Measurements from ENCODE around the gene PPM1F.

PPM1F gene

GRCh38 chr22:21951062-21951461 lies 1.6 kb downstream of the PPM1F start:
- H3K9ac ChIP-seq (ENCODE audit: low read depth, low read length) = no peak overlapping the region
- no peak overlapping the region for H3K4me3 ChIP-seq (ENCODE audit: low read depth, low read length)
- no peaks in the 10 kb centered on the region for H3K36me3 ChIP-seq (ENCODE audit: control insufficient read depth, insufficient read depth, low read length)
- peaks cover 8% of the 10 kb centered on the region for H3K27me3 ChIP-seq (ENCODE audit: control insufficient read depth, insufficient read depth, low read length)
- H3K9me3 ChIP-seq (ENCODE audit: control insufficient read depth, insufficient read depth, low read length) = no peaks in the 10 kb centered on the region
- H3K4me1 ChIP-seq (ENCODE audit: control insufficient read depth, insufficient read depth, low read length) = peaks cover 4% of the 10 kb centered on the region

DNA sequence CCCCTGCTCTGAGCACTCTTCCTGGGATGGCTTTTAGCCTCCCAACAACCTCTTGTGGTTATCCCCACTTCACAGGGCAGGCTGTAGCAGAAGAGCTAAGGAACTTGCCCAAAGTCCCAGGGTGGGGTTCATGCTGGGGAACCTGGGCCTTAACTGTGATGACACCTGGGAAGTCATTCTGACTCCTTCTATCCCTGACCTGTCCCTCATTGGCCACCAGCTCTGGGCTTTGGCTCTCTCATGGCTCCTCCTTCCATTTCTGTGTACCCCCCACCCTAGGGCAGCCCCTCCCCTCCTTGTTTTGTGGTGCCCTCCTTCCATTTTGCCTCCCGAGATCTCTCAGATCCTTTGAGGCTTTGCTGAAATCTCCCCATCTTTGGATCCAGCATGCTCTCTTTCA lies 2.7 kb downstream of the PPM1F start:
- no peak overlapping the region for H3K9ac ChIP-seq (ENCODE audit: low read depth, low read length)
- H3K27me3 ChIP-seq (ENCODE audit: control insufficient read depth, insufficient read depth, low read length) = peaks cover 8% of the 10 kb centered on the region
- no peaks in the 10 kb centered on the region for H3K9me3 ChIP-seq (ENCODE audit: control insufficient read depth, insufficient read depth, low read length)
- no peak overlapping the region for H3K4me3 ChIP-seq (ENCODE audit: low read depth, low read length)
- peaks cover 4% of the 10 kb centered on the region for H3K4me1 ChIP-seq (ENCODE audit: control insufficient read depth, insufficient read depth, low read length)
- peaks cover 6% of the 10 kb centered on the region for H3K36me3 ChIP-seq (ENCODE audit: control insufficient read depth, insufficient read depth, low read length)

DNA sequence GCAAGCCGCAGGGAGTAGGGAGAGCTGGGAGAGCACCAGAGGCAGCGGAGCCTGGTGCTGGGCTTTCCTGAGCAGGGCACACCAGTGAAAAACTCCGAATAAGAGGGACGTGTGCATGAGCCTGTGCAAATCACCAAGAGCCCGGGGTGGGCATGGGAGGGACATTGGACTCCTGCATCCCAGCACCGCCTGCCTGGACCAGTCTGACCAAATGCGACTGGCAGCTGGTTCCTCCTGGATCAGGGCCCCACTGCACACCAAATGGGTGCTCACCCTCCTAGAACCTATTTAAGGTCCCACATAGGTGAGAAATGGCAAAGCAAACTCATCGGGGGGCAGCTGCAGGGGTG lies 3.1 kb downstream of the PPM1F start:
- no peak overlapping the region for H3K4me3 ChIP-seq (ENCODE audit: low read depth, low read length)
- peaks cover 4% of the 10 kb centered on the region for H3K4me1 ChIP-seq (ENCODE audit: control insufficient read depth, insufficient read depth, low read length)
- peaks cover 9% of the 10 kb centered on the region for H3K36me3 ChIP-seq (ENCODE audit: control insufficient read depth, insufficient read depth, low read length)
- peaks cover 8% of the 10 kb centered on the region for H3K27me3 ChIP-seq (ENCODE audit: control insufficient read depth, insufficient read depth, low read length)
- H3K9ac ChIP-seq (ENCODE audit: low read depth, low read length) = no peak overlapping the region
- no peaks in the 10 kb centered on the region for H3K9me3 ChIP-seq (ENCODE audit: control insufficient read depth, insufficient read depth, low read length)

DNA sequence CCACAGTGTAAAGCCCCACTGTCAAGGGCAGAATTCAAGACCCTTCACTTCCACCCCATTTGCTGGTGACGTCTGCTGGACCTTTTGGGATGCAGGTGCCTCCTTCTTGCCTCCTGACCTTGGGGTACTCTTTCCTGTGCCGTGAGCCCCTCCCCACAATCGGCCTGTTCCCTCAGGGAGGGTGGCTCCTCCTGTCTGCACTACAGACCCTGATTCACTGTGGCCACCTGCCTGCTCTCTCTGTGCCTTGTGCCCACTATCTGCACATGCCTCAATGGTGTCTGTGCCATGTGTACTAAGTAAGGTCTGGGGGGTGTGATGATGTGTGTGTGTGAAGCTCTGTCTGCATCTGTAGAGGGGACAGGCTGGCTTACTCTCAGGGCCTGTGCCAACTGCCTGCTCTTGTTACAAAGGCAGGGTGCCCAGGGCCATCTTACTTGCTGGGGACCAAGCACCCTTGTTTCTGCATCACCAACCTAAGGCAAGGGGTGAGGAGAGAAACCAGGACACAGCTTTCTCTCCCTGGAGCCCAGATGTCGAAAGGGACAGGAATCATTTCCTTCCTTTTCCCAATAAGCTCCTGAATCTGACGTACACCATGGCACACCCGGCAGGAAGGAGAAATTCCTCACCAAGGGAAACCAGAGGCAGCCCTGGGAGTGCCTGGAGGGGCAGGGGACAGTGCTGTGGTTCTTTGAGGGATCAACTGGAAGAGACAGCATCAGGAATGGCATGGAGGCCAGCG lies 3.7 kb downstream of the PPM1F start:
- Histone ChIP-seq H3K9ac (ENCODE audit: low read depth, low read length) (no peak overlapping the region), H3K9me3 (ENCODE audit: control insufficient read depth, insufficient read depth, low read length) (no peaks in the 10 kb centered on the region), H3K4me1 (ENCODE audit: control insufficient read depth, insufficient read depth, low read length) (peaks cover 4% of the 10 kb centered on the region), H3K27me3 (ENCODE audit: control insufficient read depth, insufficient read depth, low read length) (peaks cover 8% of the 10 kb centered on the region), H3K4me3 (ENCODE audit: low read depth, low read length) (no peak overlapping the region), H3K36me3 (ENCODE audit: control insufficient read depth, insufficient read depth, low read length) (peaks cover 9% of the 10 kb centered on the region)

DNA sequence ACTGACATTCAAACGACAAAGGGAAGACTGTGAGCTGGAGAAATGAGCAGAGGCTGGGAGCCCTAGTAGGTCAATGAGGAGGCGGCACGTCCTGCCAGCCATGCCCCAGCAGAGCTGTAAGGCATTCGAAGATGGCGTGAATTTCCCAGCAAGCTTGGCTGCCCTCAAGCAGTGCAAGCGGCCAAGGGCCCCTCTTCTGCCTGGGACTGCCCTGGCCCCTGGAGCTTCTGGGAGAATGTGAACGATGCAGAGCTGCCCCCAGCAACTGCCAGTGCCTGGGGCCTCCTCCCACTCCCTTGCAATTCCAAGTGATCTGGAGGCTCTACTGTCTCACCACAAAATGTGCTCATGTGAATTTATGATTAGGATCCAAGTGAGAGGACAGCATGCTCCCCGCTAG lies 4.3 kb downstream of the PPM1F start:
- Histone ChIP-seq H3K9ac (ENCODE audit: low read depth, low read length) (no peak overlapping the region), H3K36me3 (ENCODE audit: control insufficient read depth, insufficient read depth, low read length) (peaks cover 9% of the 10 kb centered on the region), H3K27me3 (ENCODE audit: control insufficient read depth, insufficient read depth, low read length) (peaks cover 8% of the 10 kb centered on the region), H3K4me3 (ENCODE audit: low read depth, low read length) (no peak overlapping the region), H3K9me3 (ENCODE audit: control insufficient read depth, insufficient read depth, low read length) (no peaks in the 10 kb centered on the region), H3K4me1 (ENCODE audit: control insufficient read depth, insufficient read depth, low read length) (peaks cover 4% of the 10 kb centered on the region)

GRCh38 chr22:21947040-21948014 lies 5.3 kb downstream of the PPM1F start:
- H3K36me3 ChIP-seq (ENCODE audit: control insufficient read depth, insufficient read depth, low read length) = peaks cover 9% of the 10 kb centered on the region
- no peaks in the 10 kb centered on the region for H3K9me3 ChIP-seq (ENCODE audit: control insufficient read depth, insufficient read depth, low read length)
- H3K4me1 ChIP-seq (ENCODE audit: control insufficient read depth, insufficient read depth, low read length) = peaks cover 4% of the 10 kb centered on the region
- H3K27me3 ChIP-seq (ENCODE audit: control insufficient read depth, insufficient read depth, low read length) = peaks cover 5% of the 10 kb centered on the region
- no peak overlapping the region for H3K4me3 ChIP-seq (ENCODE audit: low read depth, low read length)
- H3K9ac ChIP-seq (ENCODE audit: low read depth, low read length) = no peak overlapping the region

DNA sequence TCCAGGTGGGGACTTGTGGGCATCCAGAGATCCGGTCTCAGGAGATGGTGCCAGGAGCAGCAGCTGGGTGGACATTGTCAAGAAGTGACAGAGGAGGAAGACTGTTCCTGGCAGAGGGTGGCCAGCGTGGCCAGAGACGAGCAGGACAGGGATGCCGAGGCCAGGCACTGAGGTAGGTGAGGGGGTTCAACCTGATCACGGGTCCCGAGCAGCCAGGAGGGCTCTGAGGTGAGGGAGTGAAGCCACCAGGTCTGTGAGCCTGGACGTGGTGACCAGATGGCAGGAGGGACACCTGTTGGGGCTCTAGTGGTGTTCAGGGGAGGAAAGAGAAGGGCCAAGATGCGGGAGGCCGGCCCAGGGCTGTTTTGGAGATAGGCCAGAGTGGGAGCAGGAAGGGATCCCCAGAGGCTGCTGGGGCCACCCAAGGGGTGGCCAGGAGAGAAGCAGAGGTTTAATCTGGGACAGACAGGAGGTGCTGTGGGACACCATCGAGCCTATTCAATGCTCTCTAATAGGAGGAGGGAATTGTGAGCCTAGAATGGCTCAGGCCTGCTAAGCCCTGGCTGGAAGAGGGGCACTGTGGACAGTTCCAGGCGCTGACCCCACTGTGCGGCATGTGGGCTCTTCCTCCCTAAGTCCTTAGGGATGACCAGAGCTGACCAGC lies 6.3 kb downstream of the PPM1F start:
- Histone ChIP-seq H3K36me3 (ENCODE audit: control insufficient read depth, insufficient read depth, low read length) (peaks cover 9% of the 10 kb centered on the region), H3K9ac (ENCODE audit: low read depth, low read length) (no peak overlapping the region), H3K9me3 (ENCODE audit: control insufficient read depth, insufficient read depth, low read length) (no peaks in the 10 kb centered on the region), H3K4me3 (ENCODE audit: low read depth, low read length) (no peak overlapping the region), H3K27me3 (ENCODE audit: control insufficient read depth, insufficient read depth, low read length) (no peaks in the 10 kb centered on the region), H3K4me1 (ENCODE audit: control insufficient read depth, insufficient read depth, low read length) (peaks cover 4% of the 10 kb centered on the region)

- no peaks in the 10 kb centered on the region for H3K27me3 ChIP-seq (ENCODE audit: control insufficient read depth, insufficient read depth, low read length)
- no peak overlapping the region for H3K4me3 ChIP-seq (ENCODE audit: low read depth, low read length)
- H3K9ac ChIP-seq (ENCODE audit: low read depth, low read length) = no peak overlapping the region
- H3K9me3 ChIP-seq (ENCODE audit: control insufficient read depth, insufficient read depth, low read length) = no peaks in the 10 kb centered on the region
- peaks cover 9% of the 10 kb centered on the region for H3K36me3 ChIP-seq (ENCODE audit: control insufficient read depth, insufficient read depth, low read length)
- H3K4me1 ChIP-seq (ENCODE audit: control insufficient read depth, insufficient read depth, low read length) = peaks cover 4% of the 10 kb centered on the region
These were observed 7.0 kb downstream of the PPM1F start for GRCh38 chr22:21945453-21946261.

DNA sequence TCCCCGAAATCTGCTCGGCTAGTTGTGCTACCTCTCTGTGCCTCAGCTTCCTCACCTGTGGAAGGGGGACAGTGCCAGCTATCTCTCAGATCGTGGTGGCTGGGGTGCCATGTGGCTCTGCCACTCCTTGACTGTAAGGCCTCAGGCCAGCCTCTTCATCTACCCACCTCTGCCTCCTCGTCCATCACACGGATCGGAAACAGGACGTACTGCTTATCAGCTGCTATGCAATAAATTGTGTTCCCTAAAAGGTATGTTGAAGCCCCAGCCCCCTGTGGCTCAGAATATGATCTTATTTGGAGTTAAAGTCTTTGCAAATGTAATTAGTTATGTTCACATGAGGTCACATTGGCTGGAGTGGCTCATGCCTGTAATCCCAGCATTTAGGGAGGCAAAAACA lies 7.8 kb downstream of the PPM1F start:
- Histone ChIP-seq H3K4me1 (ENCODE audit: control insufficient read depth, insufficient read depth, low read length) (peaks cover 4% of the 10 kb centered on the region), H3K9ac (ENCODE audit: low read depth, low read length) (no peak overlapping the region), H3K4me3 (ENCODE audit: low read depth, low read length) (no peak overlapping the region), H3K9me3 (ENCODE audit: control insufficient read depth, insufficient read depth, low read length) (no peaks in the 10 kb centered on the region), H3K36me3 (ENCODE audit: control insufficient read depth, insufficient read depth, low read length) (peaks cover 9% of the 10 kb centered on the region), H3K27me3 (ENCODE audit: control insufficient read depth, insufficient read depth, low read length) (no peaks in the 10 kb centered on the region)

DNA sequence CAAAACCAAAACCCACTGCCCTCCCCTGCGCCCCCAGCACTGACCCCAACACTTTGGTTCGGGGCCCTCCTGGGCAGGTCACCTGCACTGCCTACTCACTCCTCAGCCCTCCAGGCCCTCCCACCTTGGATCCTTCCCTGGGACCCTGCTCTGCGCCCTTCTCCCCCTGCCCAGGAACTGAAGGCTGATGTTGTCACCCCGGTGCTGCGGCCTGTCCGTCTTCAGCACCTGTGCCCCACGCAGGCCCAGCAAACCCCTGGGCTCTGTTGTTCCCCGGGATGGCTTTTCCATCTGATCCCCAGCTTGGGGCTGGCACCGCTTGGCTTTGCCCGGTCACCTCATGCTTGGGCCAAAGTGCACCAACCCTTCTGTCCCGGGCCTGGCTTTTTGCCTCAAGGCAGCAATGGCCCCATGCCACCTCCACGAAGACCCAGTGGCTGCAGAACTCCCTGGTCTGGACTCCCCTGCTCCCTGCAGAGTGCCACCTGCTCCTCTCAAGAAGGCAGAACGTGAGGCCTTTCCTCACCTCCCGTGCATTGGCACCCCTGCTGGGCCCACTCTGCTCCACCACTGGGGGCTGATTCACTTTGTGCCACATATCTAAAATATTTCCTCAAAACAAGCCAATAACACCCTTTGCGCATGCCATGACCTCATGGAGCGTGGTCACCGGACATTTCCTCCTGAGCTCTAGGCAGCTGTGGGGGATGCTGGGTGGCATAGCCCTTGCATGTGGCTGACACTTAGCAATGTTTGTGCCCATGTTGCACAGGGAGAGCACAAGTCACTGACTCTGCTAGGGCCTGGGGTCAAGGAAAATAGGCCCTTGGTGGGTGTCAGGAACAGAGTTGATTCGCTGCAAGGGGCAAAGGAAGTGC lies 8.8 kb downstream of the PPM1F start:
- H3K4me3 ChIP-seq (ENCODE audit: low read depth, low read length) = no peak overlapping the region
- H3K9ac ChIP-seq (ENCODE audit: low read depth, low read length) = no peak overlapping the region
- H3K9me3 ChIP-seq (ENCODE audit: control insufficient read depth, insufficient read depth, low read length) = no peaks in the 10 kb centered on the region
- H3K36me3 ChIP-seq (ENCODE audit: control insufficient read depth, insufficient read depth, low read length) = peaks cover 9% of the 10 kb centered on the region
- peaks cover 4% of the 10 kb centered on the region for H3K4me1 ChIP-seq (ENCODE audit: control insufficient read depth, insufficient read depth, low read length)
- no peaks in the 10 kb centered on the region for H3K27me3 ChIP-seq (ENCODE audit: control insufficient read depth, insufficient read depth, low read length)
